Adrenal gland (tissue), 12 donors: ENCODE data around the gene DVL1. TPM values are rescaled to one million over a fixed set of nuclear protein-coding genes. Genes with fewer than 3 reads are reported as not detected.

ENCODE experiments used
- DNase-seq, 7 donors: peaks; one replicate each; pipeline ENCODE4 v3.0.0-alpha.2; 2019 to 2020
- H3K27ac ChIP-seq, 5 donors: fragments of 200-600 bp; sonication (generic) in 4 of 5; 1 replicate in 3 of 5; 2 replicates in 2 of 5; pipeline versions ENCODE4 v1.5.1 to v1.8.0; 2016 to 2020; ENCODE audit warnings: mild to moderate bottlenecking in 1 of 5
- H3K27me3 ChIP-seq: fragments of 200-600 bp; 2 replicates; pipeline ENCODE4 v1.8.0; 2021
- H3K36me3 ChIP-seq, 2 donors: fragments of 200-600 bp; replicated peaks in 1 of 2; 1 replicate in 1 of 2; 2 replicates in 1 of 2; pipeline versions ENCODE4 v1.5.1 to v1.8.0; 2018 to 2022
- H3K4me1 ChIP-seq, 2 donors: fragments of 200-600 bp; replicated peaks in 1 of 2; 1 replicate in 1 of 2; 2 replicates in 1 of 2; pipeline versions ENCODE4 v1.5.1 to v1.8.0; 2018 to 2021
- H3K4me3 ChIP-seq, 4 donors: fragments of 200-600 bp; sonication (generic) in 3 of 4; one replicate each; pipeline ENCODE4 v1.5.1; 2016 to 2018
- H3K9me3 ChIP-seq, 3 donors: fragments of 200-600 bp; sonication (generic) in 1 of 3; replicated peaks in 1 of 3; 1 replicate in 2 of 3; 2 replicates in 1 of 3; pipeline versions ENCODE4 v1.5.1 to v1.8.0; 2016 to 2021
- POLR2A ChIP-seq, 2 donors: fragments of 450-650 bp; IDR thresholded peaks; one replicate each; pipeline ENCODE4 v1.6.1; 2017; ENCODE audit warnings: antibody characterized with exemption in 2 of 2, mild to moderate bottlenecking in 2 of 2, moderate library complexity in 1 of 2
- WGBS, 4 donors: extraction: QIAGEN DNeasy Blood & Tissue Kit in 2 of 4; methylation state at CpG; one replicate each; pipeline versions ENCODE4 v1.1.5 to v1.1.7; 2013 to 2017; 5-methylcytosine and 5-hydroxymethylcytosine counted together
- intact Hi-C, 2 donors: fragments of 100-400 bp; cut with DNase I; formaldehyde crosslinking; loops; one replicate each; pipeline versions ENCODE4 v1.14.1 to v1.15.0; 2022 to 2023
- polyA plus RNA-seq, 3 donors: library from polyadenylated mRNA; stranded (reverse); fragments of 200-250 nt in 2 of 3; fragments of 350-450 nt in 1 of 3; fragmentation: Illumina TruSeq in 1 of 3; extraction: RNeasy Lipid Tissue Mini Kit (QIAGEN cat#74804) in 1 of 3; gene quantifications; one replicate each; pipeline ENCODE4 v1.2.3, GENCODE V29; 2013 to 2014
- total RNA-seq, 9 donors: library from RNA; depleted of rRNA in 4 of 9; stranded (reverse); fragments of >200 nt in 4 of 9; fragments of 120-200 nt in 1 of 9; fragmentation: NEBNext Ultra II Directional in 1 of 9; extraction: Animal tissue kit (Norgen Biotek cat#: 25700) in 1 of 9; gene quantifications; one replicate each; pipeline versions ENCODE4 v1.1.0 to v1.2.4, GENCODE V29; 2013 to 2023
- TF ChIP-seq, protein P1 (sequence below), 6 experiments: fragments of 450-650 bp in 4 of 6; fragments of 200-600 bp in 2 of 6; sonication (generic) in 1 of 6; IDR thresholded peaks; 1 replicate in 5 of 6; 2 replicates in 1 of 6; pipeline versions ENCODE4 v1.5.1 to v1.8.0; 2016 to 2021; ENCODE audit warnings: antibody characterized with exemption in 6 of 6, mild to moderate bottlenecking in 2 of 6, moderate library complexity in 1 of 6
- donor health status: healthy with polysubstance abuse.
- donor health status: Bipolar disorder and iron deficiency.
- donor health status: DM: yes; HTN: yes; CAD: no.
- donor health status: DM: no; HTN: no; CAD: no.
- donor health status: DM: no; HTN: no; CAD: no.
- donor health status: DM: yes; HTN: yes; CAD: no.

Gene DVL1
- total and polyA plus RNA-seq, 12 donors: 4.0 to 279 (median 89.2) TPM

DNA sequence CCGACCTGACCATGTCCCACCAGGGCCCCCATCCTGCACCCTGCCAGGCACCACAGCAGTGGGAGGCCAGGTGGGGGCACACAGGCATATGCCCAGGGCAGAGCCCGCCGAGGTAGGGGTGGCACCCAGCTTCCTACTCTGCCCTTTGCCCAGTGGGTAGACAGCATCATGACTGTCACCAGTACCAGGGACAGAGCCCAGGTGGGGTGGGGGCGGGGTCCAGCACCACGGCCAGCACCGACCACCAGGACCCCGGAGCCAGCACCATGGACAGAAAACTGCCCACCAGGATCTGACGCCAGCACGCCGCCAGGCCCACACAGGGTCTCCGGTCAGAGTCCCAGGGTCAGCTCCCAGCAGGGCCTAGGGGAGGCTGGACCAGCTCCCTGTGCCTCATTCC lies 14.4 kb downstream of the DVL1 start:
- Histone ChIP-seq H3K27ac (no peak overlapping the region), H3K36me3 (peaks cover 0 to 19% of the 10 kb centered on the region in 2 donors), H3K4me3 (no peak overlapping the region), H3K4me1 (peaks cover 0 to 12% of the 10 kb centered on the region in 2 donors), H3K9me3 (no peaks in the 10 kb centered on the region), H3K27me3 (no peaks in the 10 kb centered on the region)
- no peak for DNase-seq
- WGBS, 4 donors: 30 to 66% (median 65%) methylated on average over 2 to 11 of the region's 11 CpGs; no CpG with 5 or more reads in 1 of the 4 donors
- TF ChIP-seq, protein P1, sequence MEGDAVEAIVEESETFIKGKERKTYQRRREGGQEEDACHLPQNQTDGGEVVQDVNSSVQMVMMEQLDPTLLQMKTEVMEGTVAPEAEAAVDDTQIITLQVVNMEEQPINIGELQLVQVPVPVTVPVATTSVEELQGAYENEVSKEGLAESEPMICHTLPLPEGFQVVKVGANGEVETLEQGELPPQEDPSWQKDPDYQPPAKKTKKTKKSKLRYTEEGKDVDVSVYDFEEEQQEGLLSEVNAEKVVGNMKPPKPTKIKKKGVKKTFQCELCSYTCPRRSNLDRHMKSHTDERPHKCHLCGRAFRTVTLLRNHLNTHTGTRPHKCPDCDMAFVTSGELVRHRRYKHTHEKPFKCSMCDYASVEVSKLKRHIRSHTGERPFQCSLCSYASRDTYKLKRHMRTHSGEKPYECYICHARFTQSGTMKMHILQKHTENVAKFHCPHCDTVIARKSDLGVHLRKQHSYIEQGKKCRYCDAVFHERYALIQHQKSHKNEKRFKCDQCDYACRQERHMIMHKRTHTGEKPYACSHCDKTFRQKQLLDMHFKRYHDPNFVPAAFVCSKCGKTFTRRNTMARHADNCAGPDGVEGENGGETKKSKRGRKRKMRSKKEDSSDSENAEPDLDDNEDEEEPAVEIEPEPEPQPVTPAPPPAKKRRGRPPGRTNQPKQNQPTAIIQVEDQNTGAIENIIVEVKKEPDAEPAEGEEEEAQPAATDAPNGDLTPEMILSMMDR (IDR thresholded peaks at IDR 0.05): no peak
- no peak for TF ChIP-seq POLR2A (IDR thresholded peaks at IDR 0.05)
- intact Hi-C loops: no loop called here

DNA sequence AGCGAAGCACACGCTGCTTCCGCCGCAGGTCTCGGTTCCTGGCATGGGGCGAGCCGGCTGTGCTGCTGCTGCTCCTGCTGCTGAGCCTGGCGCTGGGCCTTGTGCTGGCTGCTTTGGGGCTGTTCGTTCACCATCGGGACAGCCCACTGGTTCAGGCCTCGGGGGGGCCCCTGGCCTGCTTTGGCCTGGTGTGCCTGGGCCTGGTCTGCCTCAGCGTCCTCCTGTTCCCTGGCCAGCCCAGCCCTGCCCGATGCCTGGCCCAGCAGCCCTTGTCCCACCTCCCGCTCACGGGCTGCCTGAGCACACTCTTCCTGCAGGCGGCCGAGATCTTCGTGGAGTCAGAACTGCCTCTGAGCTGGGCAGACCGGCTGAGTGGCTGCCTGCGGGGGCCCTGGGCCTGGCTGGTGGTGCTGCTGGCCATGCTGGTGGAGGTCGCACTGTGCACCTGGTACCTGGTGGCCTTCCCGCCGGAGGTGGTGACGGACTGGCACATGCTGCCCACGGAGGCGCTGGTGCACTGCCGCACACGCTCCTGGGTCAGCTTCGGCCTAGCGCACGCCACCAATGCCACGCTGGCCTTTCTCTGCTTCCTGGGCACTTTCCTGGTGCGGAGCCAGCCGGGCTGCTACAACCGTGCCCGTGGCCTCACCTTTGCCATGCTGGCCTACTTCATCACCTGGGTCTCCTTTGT lies 15.5 kb downstream of the DVL1 start:
- DNase-seq: peak in 1 of 7 donors; percentile 50
- peaks cover 0 to 12% of the 10 kb centered on the region in 2 donors for H3K4me1 ChIP-seq
- H3K4me3 ChIP-seq: no peak overlapping the region
- 62 to 72% (median 67%) methylated on average over 10 to 36 of the region's 36 CpGs; no CpG with 5 or more reads in 1 of the 4 donors for WGBS, 4 donors
- peaks cover 0 to 9% of the 10 kb centered on the region in 2 donors for H3K36me3 ChIP-seq
- no peak overlapping the region for H3K27ac ChIP-seq
- H3K9me3 ChIP-seq: no peaks in the 10 kb centered on the region
- H3K27me3 ChIP-seq: no peaks in the 10 kb centered on the region
- TF ChIP-seq POLR2A (IDR thresholded peaks at IDR 0.05): no peak
- TF ChIP-seq, protein P1 (IDR thresholded peaks at IDR 0.05): peak in 1 of 6 experiments; percentile 13
- intact Hi-C loops: no loop called here

DNA sequence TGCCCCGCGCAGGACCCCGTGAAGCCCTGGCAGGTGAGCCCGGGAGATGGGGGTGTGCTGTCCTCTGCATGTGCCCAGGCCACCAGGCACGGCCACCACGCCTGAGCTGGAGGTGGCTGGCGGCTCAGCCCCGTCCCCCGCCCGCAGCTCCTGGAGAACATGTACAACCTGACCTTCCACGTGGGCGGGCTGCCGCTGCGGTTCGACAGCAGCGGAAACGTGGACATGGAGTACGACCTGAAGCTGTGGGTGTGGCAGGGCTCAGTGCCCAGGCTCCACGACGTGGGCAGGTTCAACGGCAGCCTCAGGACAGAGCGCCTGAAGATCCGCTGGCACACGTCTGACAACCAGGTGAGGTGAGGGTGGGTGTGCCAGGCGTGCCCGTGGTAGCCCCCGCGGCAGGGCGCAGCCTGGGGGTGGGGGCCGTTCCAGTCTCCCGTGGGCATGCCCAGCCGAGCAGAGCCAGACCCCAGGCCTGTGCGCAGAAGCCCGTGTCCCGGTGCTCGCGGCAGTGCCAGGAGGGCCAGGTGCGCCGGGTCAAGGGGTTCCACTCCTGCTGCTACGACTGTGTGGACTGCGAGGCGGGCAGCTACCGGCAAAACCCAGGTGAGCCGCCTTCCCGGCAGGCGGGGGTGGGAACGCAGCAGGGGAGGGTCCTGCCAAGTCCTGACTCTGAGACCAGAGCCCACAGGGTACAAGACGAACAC lies 16.3 kb downstream of the DVL1 start:
- H3K4me3 ChIP-seq: no peak overlapping the region
- H3K27ac ChIP-seq: no peak overlapping the region
- H3K36me3 ChIP-seq: peaks cover 0 to 8% of the 10 kb centered on the region in 2 donors
- no peaks in the 10 kb centered on the region for H3K9me3 ChIP-seq
- intact Hi-C loops: no loop called here
- H3K4me1 ChIP-seq: peaks cover 0 to 12% of the 10 kb centered on the region in 2 donors
- 64 to 74% (median 66%) methylated on average over 7 to 48 of the region's 48 CpGs for WGBS, 4 donors
- TF ChIP-seq, protein P1 (IDR thresholded peaks at IDR 0.05): no peak
- TF ChIP-seq POLR2A (IDR thresholded peaks at IDR 0.05): no peak
- peak in 1 of 7 donors; percentile 48 for DNase-seq
- no peaks in the 10 kb centered on the region for H3K27me3 ChIP-seq

DNA sequence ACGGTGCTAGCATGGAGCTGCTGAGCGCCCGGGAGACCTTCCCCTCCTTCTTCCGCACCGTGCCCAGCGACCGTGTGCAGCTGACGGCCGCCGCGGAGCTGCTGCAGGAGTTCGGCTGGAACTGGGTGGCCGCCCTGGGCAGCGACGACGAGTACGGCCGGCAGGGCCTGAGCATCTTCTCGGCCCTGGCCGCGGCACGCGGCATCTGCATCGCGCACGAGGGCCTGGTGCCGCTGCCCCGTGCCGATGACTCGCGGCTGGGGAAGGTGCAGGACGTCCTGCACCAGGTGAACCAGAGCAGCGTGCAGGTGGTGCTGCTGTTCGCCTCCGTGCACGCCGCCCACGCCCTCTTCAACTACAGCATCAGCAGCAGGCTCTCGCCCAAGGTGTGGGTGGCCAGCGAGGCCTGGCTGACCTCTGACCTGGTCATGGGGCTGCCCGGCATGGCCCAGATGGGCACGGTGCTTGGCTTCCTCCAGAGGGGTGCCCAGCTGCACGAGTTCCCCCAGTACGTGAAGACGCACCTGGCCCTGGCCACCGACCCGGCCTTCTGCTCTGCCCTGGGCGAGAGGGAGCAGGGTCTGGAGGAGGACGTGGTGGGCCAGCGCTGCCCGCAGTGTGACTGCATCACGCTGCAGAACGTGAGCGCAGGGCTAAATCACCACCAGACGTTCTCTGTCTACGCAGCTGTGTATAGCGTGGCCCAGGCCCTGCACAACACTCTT lies 17.0 kb downstream of the DVL1 start:
- Histone ChIP-seq H3K4me1 (peaks cover 0 to 12% of the 10 kb centered on the region in 2 donors), H3K4me3 (no peak overlapping the region), H3K27me3 (no peaks in the 10 kb centered on the region), H3K9me3 (no peaks in the 10 kb centered on the region), H3K27ac (no peak overlapping the region), H3K36me3 (peaks cover 0 to 14% of the 10 kb centered on the region in 2 donors)
- 79 to 93% (median 81%) methylated on average over 16 to 57 of the region's 57 CpGs for WGBS, 4 donors
- DNase-seq: no peak
- intact Hi-C loops: no loop called here
- TF ChIP-seq POLR2A (IDR thresholded peaks at IDR 0.05): no peak
- TF ChIP-seq, protein P1 (IDR thresholded peaks at IDR 0.05): no peak
